Skeletal muscle tissue (tissue), 4 donors: Measurements from ENCODE around the gene SPRYD3. TPM values are rescaled to one million over a fixed set of nuclear protein-coding genes. Genes with fewer than 3 reads are reported as not detected.

ENCODE experiments used
- H3K27ac ChIP-seq: one replicate; pipeline ENCODE4 v1.7.0; 2013; ENCODE audit warnings: mild to moderate bottlenecking, low read depth, low read length, inconsistent platforms
- H3K27me3 ChIP-seq, 3 donors: one replicate each; pipeline ENCODE4 v1.7.0; 2013; ENCODE audit warnings: low read length in 3 of 3; ENCODE audit not compliant: control insufficient read depth in 3 of 3, insufficient read depth in 3 of 3
- H3K36me3 ChIP-seq, 3 donors: one replicate each; pipeline ENCODE4 v1.7.0; 2013; ENCODE audit warnings: low read length in 3 of 3; ENCODE audit not compliant: control insufficient read depth in 3 of 3, insufficient read depth in 3 of 3
- H3K4me1 ChIP-seq, 3 donors: one replicate each; pipeline ENCODE4 v1.7.0; 2013; ENCODE audit warnings: low read length in 3 of 3, mild to moderate bottlenecking in 3 of 3; ENCODE audit not compliant: control insufficient read depth in 3 of 3, insufficient read depth in 3 of 3
- H3K4me3 ChIP-seq, 3 donors: one replicate each; pipeline ENCODE4 v1.7.0; 2013; ENCODE audit warnings: low read length in 3 of 3
- H3K9ac ChIP-seq, 3 donors: one replicate each; pipeline ENCODE4 v1.7.0; 2013; ENCODE audit warnings: low read length in 3 of 3, mild to moderate bottlenecking in 3 of 3, moderate library complexity in 2 of 3, low read depth in 1 of 3
- H3K9me3 ChIP-seq, 3 donors: one replicate each; pipeline ENCODE4 v1.7.0; 2013; ENCODE audit warnings: low read length in 3 of 3; ENCODE audit not compliant: control insufficient read depth in 3 of 3
- total RNA-seq: library from RNA; depleted of rRNA; stranded (reverse); fragments of >200 nt; gene quantifications from one replicate; pipeline ENCODE4 v1.2.3, GENCODE V29; 2014
- donor health status: Osteomylitis.

Gene SPRYD3
- total RNA-seq, 1 donor from 2014 or later: 13.0 TPM

DNA sequence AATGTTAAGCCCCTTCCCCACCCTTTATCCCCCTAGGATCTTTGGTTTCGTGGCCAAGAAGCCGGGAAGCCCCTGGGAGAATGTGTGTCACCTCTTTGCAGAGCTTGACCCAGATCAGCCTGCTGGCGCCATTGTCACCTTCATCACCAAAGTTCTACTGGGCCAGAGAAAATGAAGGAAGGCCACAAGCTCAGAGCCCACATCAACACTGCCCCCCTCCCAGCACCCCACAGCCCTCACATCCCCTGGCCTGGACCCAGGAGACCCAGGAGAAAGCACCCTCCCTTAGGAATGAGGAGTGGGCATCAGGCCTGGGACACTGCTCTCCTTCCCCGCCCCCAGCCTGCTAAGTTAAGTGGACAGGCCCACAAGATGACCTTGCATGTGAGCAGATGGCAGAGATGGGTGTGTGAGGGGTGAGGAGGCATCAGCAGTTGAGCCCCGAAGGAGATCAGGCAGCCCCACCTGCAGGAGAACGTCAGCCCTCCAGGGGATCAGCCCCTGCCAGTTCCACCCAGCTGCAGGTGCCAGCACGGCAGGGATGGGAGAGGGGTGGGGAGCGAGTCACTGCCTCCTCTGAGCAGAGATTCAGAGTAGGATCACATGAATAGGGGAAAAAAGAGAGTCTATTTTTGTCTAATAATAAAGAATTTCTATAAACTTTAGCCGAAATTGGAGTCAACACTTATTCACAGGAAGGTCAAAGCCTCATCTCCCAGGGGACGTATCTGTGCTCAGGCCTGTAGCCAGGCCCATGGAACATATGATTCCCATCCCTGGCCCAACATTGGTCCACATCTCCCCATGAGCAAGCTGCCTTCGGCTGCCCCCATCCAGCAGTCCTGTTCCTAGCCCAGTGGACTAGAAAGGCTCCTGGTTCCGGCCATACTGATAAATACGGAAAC is 15.2 kb downstream of the SPRYD3 start:
- H3K9me3 ChIP-seq: no peaks in the 10 kb centered on the region
- peaks cover 49 to 53% (median 51%) of the 10 kb centered on the region in 3 donors for H3K36me3 ChIP-seq
- H3K4me1 ChIP-seq: peaks cover 64 to 73% (median 70%) of the 10 kb centered on the region in 3 donors
- H3K27me3 ChIP-seq: no peaks in the 10 kb centered on the region
- peak overlapping the region; percentile 58 for H3K27ac ChIP-seq
- peak overlapping the region in 1 of 3 donors; percentile 7 for H3K4me3 ChIP-seq
- peak overlapping the region in 1 of 3 donors; percentile 50 for H3K9ac ChIP-seq

- Histone ChIP-seq H3K36me3 (peaks cover 52 to 58% (median 54%) of the 10 kb centered on the region in 3 donors), H3K4me1 (peaks cover 62 to 73% (median 64%) of the 10 kb centered on the region in 3 donors)
These were observed 16.0 kb downstream of the SPRYD3 start for GRCh38 chr12:53062977-53063707.

DNA sequence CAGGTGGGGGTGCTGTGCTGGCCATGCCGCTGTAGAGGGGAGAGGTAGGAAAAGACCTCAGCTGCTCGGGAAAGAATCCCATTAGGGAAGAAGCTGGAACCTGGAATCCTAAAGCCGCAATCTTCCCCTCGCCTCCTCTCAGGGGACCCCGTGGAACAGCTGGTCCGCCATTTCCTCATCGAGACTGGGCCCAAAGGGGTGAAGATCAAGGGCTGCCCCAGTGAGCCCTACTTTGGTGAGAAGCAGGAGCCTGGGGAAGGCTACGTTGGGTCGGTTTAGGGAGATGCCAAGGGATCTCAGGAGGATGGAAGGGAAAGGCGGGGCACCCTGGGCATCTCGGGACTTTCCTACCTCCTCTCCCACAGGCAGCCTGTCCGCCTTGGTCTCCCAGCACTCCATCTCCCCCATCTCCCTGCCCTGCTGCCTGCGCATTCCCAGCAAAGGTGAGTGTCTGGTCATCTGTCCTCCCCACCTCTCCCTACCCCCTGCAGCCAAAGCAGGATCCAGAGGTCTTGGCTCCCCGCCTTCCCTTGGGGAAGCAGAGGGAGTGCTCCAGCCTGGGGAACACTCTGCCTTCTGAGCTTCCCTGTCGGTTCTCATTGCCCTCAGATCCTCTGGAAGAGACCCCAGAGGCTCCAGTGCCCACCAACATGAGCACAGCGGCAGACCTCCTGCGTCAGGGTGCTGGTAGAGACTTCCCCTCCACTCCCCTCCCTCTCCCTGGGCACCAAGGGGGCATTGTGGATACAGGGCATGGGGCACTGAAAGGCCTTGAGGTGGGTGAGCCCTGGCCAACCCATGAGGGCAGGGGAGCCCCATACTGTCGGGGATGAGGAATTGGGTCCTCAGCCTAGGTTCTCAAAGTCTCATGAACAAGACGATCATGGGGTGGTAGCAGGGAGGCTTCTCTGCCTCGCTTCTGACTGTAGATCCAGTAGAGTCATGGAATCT is 16.9 kb downstream of the SPRYD3 start:
- H3K9ac ChIP-seq: peak overlapping the region; percentile 14 to 40 (median 33)
- peak overlapping the region; percentile 38 for H3K27ac ChIP-seq
- peaks cover 62 to 82% (median 66%) of the 10 kb centered on the region in 3 donors for H3K4me1 ChIP-seq
- H3K9me3 ChIP-seq: no peaks in the 10 kb centered on the region
- peaks cover 53 to 64% (median 63%) of the 10 kb centered on the region in 3 donors for H3K36me3 ChIP-seq
- no peaks in the 10 kb centered on the region for H3K27me3 ChIP-seq
- H3K4me3 ChIP-seq: no peak overlapping the region

More at GRCh38 chr12:53062977-53063707, 16.0 kb downstream of the SPRYD3 start:
- H3K9me3 ChIP-seq: no peaks in the 10 kb centered on the region
- H3K9ac ChIP-seq: peak overlapping the region in 1 of 3 donors; percentile 40
- peak overlapping the region; percentile 38 for H3K27ac ChIP-seq
- H3K27me3 ChIP-seq: no peaks in the 10 kb centered on the region
- no peak overlapping the region for H3K4me3 ChIP-seq

GRCh38 chr12:53061404-53062010 is 17.7 kb downstream of the SPRYD3 start:
- Histone ChIP-seq H3K4me3 (no peak overlapping the region), H3K9me3 (no peaks in the 10 kb centered on the region), H3K27me3 (no peaks in the 10 kb centered on the region), H3K36me3 (peaks cover 60 to 70% (median 69%) of the 10 kb centered on the region in 3 donors), H3K4me1 (peaks cover 60 to 83% (median 64%) of the 10 kb centered on the region in 3 donors), H3K9ac (peak overlapping the region; percentile 33 to 51 (median 45)), H3K27ac (peak overlapping the region; percentile 38)

GRCh38 chr12:53060721-53061276 is 18.4 kb downstream of the SPRYD3 start:
- no peaks in the 10 kb centered on the region for H3K9me3 ChIP-seq
- peaks cover 61 to 73% (median 72%) of the 10 kb centered on the region in 3 donors for H3K36me3 ChIP-seq
- no peaks in the 10 kb centered on the region for H3K27me3 ChIP-seq
- no peak overlapping the region for H3K4me3 ChIP-seq
- peak overlapping the region in 1 of 3 donors; percentile 45 for H3K9ac ChIP-seq
- H3K4me1 ChIP-seq: peaks cover 54 to 77% (median 61%) of the 10 kb centered on the region in 3 donors
- H3K27ac ChIP-seq: peak overlapping the region; percentile 38

GRCh38 chr12:53060064-53060720 is 19.0 kb downstream of the SPRYD3 start:
- H3K4me3 ChIP-seq: no peak overlapping the region
- H3K9ac ChIP-seq: peak overlapping the region in 1 of 3 donors; percentile 16
- no peaks in the 10 kb centered on the region for H3K9me3 ChIP-seq
- no peaks in the 10 kb centered on the region for H3K27me3 ChIP-seq
- peaks cover 67 to 73% (median 73%) of the 10 kb centered on the region in 3 donors for H3K36me3 ChIP-seq
- H3K27ac ChIP-seq: peak overlapping the region; percentile 38
- H3K4me1 ChIP-seq: peaks cover 48 to 78% (median 60%) of the 10 kb centered on the region in 3 donors

GRCh38 chr12:53059434-53060063 is 19.6 kb downstream of the SPRYD3 start:
- Histone ChIP-seq H3K4me1 (peaks cover 43 to 77% (median 59%) of the 10 kb centered on the region in 3 donors), H3K9me3 (no peaks in the 10 kb centered on the region), H3K27me3 (no peaks in the 10 kb centered on the region), H3K4me3 (no peak overlapping the region), H3K36me3 (peaks cover 69 to 73% (median 71%) of the 10 kb centered on the region in 3 donors), H3K9ac (peak overlapping the region in 1 of 3 donors; percentile 16), H3K27ac (no peak overlapping the region)
